Measurements from ENCODE around the gene HTR4. TPM values are rescaled to one million over a fixed set of nuclear protein-coding genes. Genes with fewer than 3 reads are reported as not detected.
"Not testable (repeated sequence)": the region's sequence is repeated elsewhere in the genome, so short reads cannot be mapped to it uniquely, and the experiment has no call there.

HTR4 gene
- total RNA-seq, 1 donor from 2014 or later = 0.43 TPM

DNA sequence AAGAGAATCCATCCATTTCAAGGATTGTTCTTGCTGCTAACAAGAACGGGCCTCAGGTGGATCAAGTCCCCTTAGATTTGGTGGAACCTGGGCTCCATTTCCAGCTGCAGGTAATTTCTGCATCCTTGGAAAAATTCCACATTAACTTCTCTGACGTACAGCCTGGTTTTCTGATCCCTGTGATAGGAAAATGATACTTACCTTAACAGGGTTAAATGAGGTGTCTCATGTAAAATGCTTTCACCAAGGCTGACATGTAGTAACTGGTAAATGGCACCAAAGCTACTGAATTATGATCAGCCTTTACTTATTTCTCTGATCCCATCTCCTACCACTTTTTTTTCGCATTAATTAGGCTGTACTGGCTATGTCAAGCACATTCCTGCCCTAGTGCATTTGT lies 176.9 kb downstream of the HTR4 start:
- Histone ChIP-seq H3K4me1 (no peaks in the 10 kb centered on the region), H3K27me3 (no peaks in the 10 kb centered on the region), H3K36me3 (no peaks in the 10 kb centered on the region), H3K27ac (no peak overlapping the region), H3K4me3 (no peak overlapping the region), H3K9me3 (no peaks in the 10 kb centered on the region)
- ATAC-seq (no peak), DNase-seq (no peak)
- intact Hi-C loops (cut with DNase I) = no loop called here
- TF ChIP-seq, protein P1, sequence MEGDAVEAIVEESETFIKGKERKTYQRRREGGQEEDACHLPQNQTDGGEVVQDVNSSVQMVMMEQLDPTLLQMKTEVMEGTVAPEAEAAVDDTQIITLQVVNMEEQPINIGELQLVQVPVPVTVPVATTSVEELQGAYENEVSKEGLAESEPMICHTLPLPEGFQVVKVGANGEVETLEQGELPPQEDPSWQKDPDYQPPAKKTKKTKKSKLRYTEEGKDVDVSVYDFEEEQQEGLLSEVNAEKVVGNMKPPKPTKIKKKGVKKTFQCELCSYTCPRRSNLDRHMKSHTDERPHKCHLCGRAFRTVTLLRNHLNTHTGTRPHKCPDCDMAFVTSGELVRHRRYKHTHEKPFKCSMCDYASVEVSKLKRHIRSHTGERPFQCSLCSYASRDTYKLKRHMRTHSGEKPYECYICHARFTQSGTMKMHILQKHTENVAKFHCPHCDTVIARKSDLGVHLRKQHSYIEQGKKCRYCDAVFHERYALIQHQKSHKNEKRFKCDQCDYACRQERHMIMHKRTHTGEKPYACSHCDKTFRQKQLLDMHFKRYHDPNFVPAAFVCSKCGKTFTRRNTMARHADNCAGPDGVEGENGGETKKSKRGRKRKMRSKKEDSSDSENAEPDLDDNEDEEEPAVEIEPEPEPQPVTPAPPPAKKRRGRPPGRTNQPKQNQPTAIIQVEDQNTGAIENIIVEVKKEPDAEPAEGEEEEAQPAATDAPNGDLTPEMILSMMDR (IDR thresholded peaks at IDR 0.05) = no peak

DNA sequence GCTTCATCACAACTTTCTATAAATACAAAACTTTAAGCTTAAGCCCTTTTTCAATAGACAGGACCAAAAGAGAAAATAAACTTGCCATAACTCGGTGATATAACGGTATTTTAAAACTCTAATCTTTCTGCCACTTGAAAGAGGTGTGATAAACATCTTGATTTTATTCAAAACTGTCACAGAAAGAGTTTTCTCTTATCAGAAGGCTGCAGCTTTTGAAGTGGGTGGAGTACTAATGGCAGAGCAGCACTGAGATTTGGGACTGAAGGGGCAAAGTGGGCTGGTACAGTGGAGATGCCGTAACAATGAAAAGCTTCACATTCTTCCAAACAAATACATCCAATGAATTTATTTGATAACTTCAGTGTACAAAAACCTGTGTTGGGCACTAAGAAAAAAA lies 178.0 kb downstream of the HTR4 start:
- ATAC-seq = no peak
- Histone ChIP-seq H3K9me3 (no peaks in the 10 kb centered on the region), H3K27me3 (no peaks in the 10 kb centered on the region), H3K27ac (no peak overlapping the region), H3K36me3 (no peaks in the 10 kb centered on the region), H3K4me1 (no peaks in the 10 kb centered on the region), H3K4me3 (no peak overlapping the region)
- TF ChIP-seq, protein P1 (IDR thresholded peaks at IDR 0.05) = no peak
- intact Hi-C loops (cut with DNase I) = no loop called here
- DNase-seq = no peak

DNA sequence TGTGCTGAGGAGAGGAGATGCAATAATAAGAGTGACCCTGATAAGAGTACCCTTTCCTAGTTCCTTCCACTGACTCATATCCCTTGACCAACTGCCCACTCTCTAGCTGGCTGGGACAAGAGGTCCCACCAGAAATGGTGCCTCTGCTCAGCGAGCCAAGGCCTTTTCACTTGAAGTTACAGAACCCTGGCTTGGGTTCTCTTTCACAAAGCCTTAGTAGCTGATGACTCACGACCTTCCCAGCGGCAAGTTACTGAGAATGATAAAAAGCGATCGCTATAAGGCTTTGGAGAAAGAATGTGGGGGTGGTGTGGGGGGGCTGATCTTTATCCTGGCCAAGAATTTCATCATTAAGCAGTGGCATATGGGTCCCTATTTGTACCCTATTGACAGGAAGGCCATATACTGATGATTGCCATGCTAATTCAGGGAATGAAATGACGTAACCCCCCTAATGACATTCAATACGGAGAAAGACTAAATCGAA lies 180.3 kb downstream of the HTR4 start:
- H3K27ac ChIP-seq = no peak overlapping the region
- H3K4me3 ChIP-seq = no peak overlapping the region
- H3K27me3 ChIP-seq = no peaks in the 10 kb centered on the region
- H3K36me3 ChIP-seq = no peaks in the 10 kb centered on the region
- H3K9me3 ChIP-seq = no peaks in the 10 kb centered on the region
- peaks cover 10% of the 10 kb centered on the region for H3K4me1 ChIP-seq
- ATAC-seq = no peak
- no peak for DNase-seq
- TF ChIP-seq, protein P1 (IDR thresholded peaks at IDR 0.05) = no peak
- intact Hi-C loops (cut with DNase I) = no loop called here

DNA sequence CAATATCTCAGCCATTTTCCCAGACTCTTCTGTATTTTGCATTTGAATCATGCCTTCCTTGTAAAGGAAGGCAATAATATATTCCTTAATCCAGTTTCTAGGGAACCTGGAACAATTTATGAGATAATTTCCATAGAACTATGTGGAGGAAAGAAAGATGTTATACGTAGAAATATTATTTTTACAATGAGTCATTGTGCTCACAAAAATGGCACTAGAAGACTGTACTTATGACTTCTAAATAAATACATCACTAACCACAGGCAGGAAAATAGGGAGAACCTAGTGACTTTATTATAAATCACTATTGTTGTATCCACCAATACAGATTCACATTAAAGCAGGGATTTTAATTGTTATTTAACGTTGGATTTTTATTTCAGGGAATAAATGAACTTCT lies 182.9 kb downstream of the HTR4 start:
- H3K4me3 ChIP-seq = no peak overlapping the region
- TF ChIP-seq, protein P1 (IDR thresholded peaks at IDR 0.05) = no peak
- ATAC-seq = no peak
- intact Hi-C loops (cut with DNase I) = no loop called here
- H3K36me3 ChIP-seq = no peaks in the 10 kb centered on the region
- H3K27me3 ChIP-seq = no peaks in the 10 kb centered on the region
- H3K4me1 ChIP-seq = peaks cover 12% of the 10 kb centered on the region
- no peak overlapping the region for H3K27ac ChIP-seq
- DNase-seq = no peak
- no peaks in the 10 kb centered on the region for H3K9me3 ChIP-seq

DNA sequence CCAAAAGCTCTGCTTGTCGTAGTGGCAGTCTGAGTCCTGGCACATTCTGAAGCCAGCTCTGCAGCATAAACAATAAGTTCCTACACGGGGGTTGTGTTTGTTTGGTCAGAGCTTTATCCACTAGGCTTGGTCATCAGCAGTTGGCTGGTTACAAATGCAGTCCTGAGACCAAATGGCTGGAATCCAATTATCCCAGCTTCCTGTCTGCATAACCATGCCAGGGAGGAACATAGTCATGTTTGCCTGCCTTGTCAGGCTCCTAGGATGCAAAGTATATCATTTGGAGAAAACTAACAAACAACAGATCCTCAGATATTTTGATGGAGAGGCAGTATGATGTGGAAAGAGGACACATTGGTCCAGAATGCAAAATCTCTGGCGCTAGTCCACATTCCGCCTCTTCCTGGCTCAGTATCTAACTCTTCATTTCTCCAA lies 184.8 kb downstream of the HTR4 start:
- ATAC-seq (peak; percentile 60), DNase-seq (no peak)
- no peaks in the 10 kb centered on the region for H3K9me3 ChIP-seq
- no peaks in the 10 kb centered on the region for H3K36me3 ChIP-seq
- H3K4me1 ChIP-seq = peaks cover 12% of the 10 kb centered on the region
- no peaks in the 10 kb centered on the region for H3K27me3 ChIP-seq
- TF ChIP-seq, protein P1 (IDR thresholded peaks at IDR 0.05) = no peak
- H3K27ac ChIP-seq = peak overlapping the region; percentile 19
- intact Hi-C loops (cut with DNase I) = no loop called here
- H3K4me3 ChIP-seq = no peak overlapping the region

DNA sequence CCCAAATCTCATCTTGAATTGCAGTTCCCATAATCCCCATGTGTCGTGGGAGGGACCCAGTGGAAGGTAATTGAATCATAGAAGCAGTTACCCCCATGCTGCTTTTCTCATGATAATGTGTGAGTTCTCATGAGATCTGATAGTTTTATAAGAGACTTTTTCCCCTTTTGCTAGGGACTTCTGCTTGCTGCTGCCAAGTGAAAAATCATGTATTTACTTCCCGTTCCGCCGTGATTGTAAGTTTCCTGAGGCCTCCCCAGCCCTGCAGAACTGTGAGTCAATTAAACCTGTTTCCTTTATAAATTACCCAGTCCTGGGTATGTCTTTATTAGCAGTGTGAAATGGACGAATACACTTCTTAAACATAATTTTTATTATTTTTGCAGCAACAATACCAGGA lies 185.6 kb downstream of the HTR4 start:
- H3K27me3 ChIP-seq; intact Hi-C loops (cut with DNase I); H3K36me3 ChIP-seq; H3K27ac ChIP-seq; H3K9me3 ChIP-seq; H3K4me3 ChIP-seq; DNase-seq; ATAC-seq: not testable (repeated sequence)
- H3K4me1 ChIP-seq = peaks cover 12% of the 10 kb centered on the region

Data from upper lobe of right lung (tissue), 1 donor.